Mucosa of gallbladder (tissue), 1 donor: ENCODE results near the gene EMC1. TPM values are rescaled to one million over a fixed set of nuclear protein-coding genes. Genes with fewer than 3 reads are reported as not detected.
"Not testable (repeated sequence)": the region's sequence is repeated elsewhere in the genome, so short reads cannot be mapped to it uniquely, and the experiment has no call there.

Source experiments
- DNase-seq: peaks from one replicate; pipeline ENCODE4 v3.0.0-alpha.2; 2020; ENCODE audit warnings: low spot score
- total RNA-seq: library from RNA; stranded (reverse); gene quantifications from one replicate; pipeline ENCODE4 v1.2.1, GENCODE V29; 2021
- donor health status: DM: no; HTN: no; CAD: no.

The EMC1 gene
- total RNA-seq, 1 donor from 2014 or later = 38.8 TPM

DNA sequence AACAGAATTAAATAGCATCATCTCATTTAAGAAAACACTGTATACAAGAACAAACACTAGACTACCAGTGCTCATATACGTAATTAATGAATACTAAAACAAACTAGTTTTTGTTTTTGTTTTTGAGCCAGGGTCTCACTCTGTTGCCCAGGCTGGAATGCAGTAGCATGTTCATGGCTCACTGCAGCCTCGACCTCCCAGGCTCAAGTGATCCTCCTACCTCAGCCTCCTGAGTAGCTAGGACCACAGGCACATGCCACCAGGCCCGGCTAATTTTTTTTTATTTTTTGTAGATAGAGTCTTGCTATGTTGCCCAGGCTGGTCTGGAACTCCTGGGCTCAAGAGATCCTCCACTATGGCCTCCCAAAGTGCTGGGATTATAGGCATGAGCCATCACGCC, 34.7 kb downstream of the EMC1 start:
- not testable (repeated sequence) for DNase-seq

DNA sequence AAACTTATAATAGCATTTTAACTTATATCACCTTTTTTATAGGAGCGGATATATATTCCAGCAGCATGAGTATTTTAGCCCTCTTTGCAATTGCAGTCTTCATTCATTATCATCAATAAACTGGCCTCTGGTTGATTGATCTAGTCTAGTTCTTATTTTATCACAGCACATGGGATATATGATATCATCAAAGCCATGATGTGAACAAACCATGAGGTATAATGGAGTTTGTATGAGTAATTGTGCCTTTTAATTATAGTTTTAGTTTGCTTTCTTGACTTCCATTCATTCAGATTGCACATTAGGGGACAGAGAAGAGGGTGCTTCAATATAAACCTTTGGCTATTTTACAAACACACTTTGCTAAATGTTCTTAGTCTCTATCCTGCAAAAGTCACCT, 37.7 kb downstream of the EMC1 start:
- DNase-seq = no peak

DNA sequence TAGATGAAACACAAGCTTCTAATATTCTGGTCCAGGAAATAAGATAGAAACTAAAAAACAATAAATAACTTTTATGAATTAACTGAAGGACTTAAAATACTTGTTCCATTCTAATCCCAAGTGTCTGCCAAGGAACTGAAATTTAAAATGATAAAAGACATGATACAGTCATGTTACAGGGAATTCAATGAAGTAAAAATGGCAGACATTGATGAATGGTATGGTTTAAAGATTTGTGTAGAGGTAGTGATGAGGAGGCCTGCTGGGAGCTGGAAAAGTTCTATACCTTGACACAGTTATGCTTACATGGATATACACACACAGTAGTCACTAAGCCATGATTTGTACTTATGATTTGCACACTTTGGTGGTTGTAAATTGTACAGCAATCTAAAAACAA, 39.2 kb downstream of the EMC1 start:
- no peak for DNase-seq

DNA sequence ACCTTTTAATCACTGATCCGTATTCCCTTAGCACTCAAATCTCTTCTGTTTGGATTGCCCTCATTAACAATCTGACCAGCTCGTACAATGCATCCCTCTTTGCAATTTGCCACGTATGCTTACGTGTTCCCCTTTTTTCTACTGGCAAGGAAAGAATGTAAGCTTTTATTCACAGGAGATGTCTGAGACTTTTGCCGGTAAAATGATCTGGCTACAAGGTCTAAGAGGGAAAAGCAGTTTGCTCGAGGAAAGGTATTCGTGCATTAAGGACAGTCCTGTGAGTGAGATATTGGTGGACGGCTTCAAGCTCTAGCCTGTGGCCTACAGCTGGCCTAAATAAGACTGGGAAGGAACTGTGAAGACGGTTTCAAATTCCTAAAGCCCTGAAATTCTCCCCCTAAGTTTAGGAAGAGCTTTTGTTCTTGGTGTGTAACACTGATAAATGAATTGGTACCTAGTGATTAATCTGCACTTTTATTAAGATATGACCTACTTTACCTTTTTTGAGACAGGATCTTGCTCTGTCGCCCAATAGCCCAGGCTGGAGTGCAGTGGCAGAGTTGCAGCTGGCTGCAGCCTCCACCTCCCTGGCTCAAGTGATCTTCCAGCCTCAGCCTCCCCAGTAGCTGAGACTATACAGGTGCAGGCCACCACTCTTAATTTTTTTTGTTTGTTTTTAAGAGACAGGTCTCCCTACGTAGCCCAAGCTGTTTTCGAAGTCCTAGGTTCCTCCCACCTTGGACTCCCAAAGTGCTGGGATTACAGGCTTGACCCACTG, 40.4 kb downstream of the EMC1 start:
- DNase-seq = no peak

DNA sequence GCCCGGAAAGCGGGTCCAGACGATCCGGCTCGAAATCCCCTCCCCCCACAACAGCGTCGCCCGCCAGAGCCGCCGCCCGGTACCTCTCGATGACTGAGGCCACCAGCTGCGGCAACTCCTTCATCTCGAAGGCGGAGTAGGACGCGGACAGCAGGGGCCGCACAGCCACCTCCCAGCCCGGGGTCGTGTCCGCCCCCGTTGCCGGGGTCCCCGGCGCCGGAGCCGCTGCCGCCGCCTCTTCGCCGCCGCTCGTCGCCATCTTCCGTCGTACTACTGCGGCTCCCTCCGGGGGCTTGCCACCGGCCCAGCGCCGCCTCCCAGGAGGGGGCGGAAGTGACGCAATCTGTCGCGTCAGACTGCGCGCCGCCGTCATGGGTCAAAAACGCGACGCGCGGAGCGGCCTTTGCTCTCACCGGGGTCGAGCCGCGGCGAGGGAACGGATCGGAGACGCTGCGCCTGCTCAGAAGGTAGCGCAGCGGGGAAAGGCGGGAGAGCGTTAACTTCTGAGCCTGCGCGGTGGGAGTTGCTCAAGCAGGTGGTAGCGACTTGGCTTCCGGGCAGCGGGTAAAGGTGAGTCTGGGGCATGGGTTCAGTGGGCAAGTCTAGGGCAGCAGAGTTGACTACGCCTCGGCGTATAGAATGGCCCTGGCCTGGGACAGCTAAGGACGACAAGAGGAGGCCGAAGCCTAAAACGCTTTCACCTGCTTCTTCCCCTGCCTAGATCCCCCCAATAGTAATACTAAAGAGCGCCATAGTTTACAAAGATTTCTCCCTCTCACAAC, 41.1 kb downstream of the EMC1 start, which contains the start of gene UBR4:
TSS of gene UBR4 (minus strand) at position 277 of the 782 bp plus-strand sequence. CDS start at position 259, 18 bp downstream.
- peak; percentile 95 for DNase-seq

DNA sequence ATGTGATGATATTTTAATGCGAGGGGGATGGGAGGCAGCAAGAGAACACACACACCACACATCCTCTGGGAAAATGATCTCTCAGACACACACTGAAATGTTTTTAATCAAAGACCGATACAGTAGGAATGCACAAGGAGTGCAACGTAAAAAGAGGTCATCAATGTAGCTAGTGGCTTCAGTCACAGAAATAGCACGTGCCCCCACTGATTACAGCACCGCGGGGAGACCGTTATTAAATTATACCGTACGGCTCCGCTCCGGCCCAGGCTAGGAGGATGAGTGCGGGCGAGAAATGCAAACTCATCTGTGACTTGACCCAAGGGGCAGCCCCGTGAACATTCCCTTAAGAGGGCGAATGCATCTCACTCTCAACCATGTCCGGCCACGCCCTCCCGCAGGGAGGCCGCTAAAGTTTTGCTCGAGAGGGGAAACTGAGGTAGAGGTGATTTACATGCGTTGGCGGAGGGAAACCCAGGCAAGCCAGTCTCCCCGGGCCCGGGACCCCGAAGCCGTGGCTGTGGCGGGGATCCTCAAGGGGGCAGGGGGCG, 41.8 kb downstream of the EMC1 start:
- DNase-seq = peak; percentile 21

DNA sequence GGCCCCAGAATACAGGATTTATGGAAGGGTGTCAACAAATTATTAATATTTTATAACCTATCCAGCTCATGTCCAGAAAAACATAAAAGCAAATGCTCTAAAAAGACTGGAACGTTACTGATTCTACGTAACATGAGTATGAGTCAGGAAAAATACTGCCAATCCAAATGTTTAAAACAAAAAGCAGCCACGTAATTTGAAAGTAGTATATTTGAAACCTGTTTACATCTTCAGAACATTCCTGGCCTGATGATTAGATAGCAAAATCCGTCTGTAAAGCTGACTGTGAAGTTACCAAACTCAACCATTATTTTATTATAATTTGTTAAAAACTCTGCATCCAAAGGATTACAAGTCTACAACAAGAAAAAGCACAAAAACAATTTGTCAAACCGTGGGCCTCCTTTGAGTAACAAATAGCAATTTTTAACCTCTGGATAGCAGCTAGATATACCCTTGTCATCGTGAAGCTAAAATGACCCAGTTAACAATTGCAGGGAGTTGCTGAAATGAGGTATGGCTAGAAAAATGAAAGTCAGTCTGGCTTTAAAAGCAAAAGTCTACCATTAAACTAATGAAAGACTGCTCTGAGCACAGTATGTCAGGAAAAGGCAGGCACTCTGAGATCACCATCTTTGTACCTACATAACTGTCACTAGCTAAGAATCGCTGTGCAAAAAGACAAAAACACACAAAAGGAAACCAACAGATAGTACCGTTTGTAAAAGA, 42.5 kb downstream of the EMC1 start:
- no peak for DNase-seq

DNA sequence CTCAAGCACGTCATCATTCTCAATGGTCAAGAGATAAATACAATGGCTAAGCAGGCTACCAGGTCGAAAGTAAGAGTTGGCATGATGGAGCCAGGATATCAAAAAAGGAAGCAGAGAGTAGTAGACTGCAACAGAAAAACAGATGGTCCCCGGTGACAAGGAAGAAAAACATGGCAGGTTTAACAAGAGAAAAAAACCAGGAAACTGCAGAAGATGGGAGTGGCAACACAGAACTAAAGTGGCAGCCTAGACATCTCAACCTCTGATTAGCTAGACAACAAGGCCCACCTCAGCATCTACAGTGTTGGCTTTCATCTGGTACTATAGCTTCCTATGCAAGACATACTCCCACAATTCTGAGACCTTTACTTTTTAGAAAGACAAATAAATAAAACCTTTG, 44.4 kb downstream of the EMC1 start:
- no peak for DNase-seq

DNA sequence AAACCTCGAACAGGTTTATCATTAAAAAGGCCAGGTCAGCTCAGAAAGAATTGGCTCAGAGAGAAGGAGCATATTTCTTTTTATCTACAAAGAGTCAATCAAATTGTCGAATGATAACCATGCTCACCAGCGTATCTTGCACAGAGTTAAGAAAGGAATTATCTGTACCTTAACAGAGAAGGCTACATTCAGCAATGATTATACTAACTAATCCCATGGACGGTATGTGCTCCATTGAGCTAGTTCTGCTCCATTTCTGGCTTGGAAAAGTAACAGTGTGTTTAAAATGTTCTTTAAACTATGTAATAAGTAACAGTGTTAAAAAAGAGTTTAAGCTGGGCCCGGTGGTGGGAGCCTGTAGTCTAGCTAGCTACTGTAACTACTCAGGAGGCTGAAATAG, 45.5 kb downstream of the EMC1 start:
- no peak for DNase-seq

DNA sequence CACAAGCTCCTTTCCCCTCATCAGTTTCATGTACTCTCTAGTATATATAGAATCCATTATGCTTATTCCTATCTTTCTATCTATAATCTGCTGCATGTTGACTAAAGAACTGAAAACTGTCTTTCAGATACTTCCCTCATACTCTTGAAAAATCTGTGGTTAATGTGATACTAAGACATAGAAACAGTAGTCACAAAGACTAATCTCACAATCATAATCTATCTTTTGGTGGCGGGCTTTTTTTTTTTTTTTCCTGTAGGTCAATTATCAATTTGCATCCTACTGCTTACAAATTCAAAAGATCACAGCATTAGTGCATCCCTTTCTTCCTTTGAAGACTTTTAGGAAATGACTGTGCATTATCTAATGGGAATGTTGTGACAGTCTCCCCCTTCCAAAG, 45.9 kb downstream of the EMC1 start:
- DNase-seq = no peak

DNA sequence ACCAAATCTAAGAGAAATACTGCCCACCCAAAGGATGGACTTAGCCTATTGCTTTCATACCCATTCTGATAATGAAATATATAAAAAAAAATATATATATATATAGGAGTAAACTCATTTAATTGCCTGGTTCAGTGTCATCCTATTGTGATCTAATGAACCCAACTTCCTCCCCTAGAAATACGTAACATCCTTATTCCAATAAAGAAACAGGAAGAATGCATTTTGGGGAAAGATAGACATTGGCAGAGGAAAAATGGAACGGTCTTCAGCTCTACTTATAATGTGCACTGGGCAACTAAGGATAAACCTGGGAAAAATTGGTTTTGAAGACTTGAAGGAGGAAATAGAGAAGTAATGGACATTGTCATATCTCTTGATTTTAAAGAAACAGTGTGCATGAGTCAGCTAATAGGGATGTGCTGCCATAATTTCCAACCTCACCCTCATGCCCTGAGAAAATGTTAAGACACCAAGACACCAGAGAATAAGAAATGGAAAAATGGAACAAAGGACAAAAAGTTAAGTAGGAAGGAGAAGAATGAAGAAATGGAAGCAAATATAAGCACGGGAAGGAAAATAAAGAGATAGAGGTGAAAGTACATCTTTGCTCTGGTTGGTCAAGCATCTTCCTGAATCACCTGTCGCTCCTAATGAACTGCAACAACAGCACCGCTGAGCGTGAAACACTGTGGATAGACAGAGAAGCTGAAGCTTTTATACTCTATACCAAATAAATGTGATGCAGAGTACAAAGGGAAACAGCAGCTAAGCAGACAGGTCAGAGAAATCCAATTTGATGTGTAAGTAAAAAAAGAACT, 46.7 kb downstream of the EMC1 start:
- DNase-seq = no peak

DNA sequence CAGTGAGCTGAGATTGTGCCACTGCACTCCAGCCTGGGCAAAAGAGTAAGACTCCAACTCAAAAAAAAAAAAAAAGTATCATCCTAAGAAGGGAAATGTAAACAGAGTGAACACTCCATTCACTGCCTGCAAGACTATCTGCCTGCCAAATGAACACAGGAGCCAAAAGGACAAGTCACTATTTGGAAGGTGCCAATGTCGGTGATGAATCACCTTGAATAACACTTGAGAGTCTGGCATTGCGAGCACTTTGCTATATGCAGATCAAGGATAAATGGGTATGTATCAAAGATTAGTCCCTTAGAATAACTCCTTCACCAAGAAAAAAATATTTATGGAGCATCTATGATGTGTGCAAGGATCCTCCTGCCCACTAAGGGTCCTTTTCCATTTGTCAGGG, 47.9 kb downstream of the EMC1 start:
- DNase-seq = peak; percentile 69

DNA sequence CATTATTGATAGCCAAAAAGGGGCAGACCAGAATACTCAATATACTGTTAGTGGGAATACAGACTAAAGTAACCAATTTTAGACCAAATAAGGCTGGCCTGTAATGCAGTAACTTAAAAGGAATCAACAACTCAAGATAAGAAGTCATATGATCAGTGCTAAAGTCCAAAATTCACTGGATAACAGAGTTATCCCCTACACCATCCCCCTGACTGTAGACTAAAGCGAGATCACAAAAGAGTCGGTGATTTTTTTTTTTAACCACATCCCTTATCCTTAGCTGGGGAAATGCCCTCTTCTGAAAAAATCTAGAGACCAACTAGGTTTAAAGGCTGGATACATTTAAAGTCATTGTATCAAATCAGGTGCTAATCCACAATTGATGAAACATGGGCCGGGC, 48.9 kb downstream of the EMC1 start:
- DNase-seq = no peak

DNA sequence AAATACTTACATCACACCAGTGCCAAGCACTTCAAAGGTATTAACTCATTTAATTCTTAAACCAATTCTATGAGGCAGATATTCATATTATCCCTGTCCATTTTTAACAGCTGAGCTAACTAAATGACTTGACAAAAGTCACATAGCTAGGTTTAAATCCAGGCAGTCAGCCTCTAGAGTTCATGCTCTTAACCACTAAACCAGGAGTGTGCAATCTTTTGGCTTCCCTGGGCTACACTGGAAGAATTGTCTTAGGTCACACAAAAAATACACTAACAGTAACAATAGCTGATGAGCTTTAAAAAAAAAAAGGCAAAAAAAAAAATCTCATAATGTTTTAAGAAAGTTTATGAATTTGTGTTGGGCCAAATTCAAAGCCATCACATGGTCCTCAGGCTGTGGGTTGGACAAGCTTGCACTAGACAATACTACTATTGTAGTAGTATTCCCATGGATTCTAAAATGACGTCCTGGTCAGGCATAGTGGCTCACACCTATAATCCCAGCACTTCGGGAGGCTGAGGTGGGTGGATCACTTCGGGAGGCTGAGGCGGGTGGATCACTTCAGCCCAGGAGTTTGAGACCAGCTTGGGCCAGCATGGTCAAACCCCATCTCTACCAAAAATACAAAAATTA, 51.2 kb downstream of the EMC1 start:
- no peak for DNase-seq

DNA sequence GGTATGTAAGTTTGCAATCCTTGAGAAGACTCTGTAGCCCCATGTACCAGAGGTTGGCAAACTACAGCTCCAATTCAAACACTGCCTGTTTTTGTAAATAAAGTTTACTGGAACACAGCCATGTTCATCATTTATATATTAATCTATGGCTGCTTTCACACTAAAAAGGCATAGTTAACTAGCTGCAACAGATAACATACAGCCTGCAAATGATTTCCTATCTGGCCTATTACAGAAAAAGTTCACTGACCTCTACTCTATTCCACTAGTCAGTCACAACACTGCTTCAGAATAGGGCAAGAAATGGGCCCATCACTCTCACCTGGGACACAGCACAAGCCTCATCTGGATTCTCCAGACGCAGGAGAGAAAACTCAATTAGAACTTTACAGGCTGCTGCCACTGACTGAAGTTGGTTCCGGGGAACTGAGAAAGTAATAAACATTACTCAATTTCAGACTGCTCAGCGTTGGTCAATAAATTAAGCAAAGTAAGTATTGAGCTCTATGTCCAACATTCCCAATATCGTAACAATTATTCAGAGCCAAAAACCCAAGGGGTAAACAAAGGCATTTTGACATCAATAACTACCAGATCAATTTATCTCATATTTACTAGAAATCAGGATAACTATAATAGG, 51.9 kb downstream of the EMC1 start:
- no peak for DNase-seq

DNA sequence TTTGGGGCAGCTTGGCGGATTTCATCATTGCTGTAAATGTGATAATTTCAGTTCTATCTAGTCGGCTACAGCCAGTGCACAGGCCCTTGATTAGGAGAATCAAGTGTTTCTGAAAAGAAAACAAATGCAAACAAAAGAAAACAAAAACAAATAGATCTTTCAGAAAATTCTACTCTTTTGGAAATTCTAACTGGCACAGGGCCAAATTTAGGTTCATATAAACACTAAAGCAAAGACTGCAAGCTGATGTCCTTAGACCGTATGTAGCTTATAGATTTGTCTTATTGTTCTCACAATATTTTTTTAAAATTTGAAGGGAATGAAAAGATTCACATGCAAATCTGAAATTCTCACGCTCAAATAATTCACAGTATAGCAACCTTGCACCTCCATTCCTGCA, 52.5 kb downstream of the EMC1 start:
- DNase-seq = no peak

DNA sequence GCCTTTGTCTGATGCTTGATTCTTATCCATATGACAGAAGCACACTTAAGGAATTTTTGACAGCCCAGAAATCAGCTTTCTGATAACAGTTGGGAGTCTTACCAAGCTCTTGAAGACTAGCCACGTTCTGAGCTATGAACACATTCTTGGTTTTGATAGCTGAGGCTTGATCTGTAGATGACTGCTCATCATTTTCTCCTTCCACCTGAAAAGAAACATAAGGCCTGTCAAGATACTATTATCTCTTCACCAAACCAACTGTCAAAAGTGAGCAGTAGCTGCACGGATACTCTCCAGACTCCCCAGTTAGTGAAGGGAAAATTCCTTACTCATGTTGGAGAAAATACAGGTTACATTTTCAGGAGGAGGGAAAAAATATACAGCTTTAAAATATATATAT, 53.5 kb downstream of the EMC1 start:
- DNase-seq = no peak

DNA sequence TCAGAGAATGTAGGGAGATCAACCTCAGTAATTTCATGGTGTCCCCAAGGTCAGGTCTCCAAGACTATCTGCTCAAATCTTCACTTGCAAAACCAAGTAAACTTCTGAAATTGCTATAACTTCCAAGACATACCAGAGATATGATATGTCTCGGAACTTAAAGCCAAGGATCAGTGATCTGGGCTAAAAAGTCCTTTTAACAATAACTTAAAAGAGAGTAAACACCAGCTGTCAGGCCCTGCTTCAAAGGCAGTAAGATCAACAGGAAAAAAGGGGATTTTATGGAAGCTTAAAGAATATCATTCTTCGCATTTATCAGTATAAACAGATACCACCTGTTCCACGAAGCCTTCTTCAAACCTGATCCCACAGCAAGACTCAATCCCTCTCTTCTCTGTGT, 55.0 kb downstream of the EMC1 start:
- DNase-seq = no peak

DNA sequence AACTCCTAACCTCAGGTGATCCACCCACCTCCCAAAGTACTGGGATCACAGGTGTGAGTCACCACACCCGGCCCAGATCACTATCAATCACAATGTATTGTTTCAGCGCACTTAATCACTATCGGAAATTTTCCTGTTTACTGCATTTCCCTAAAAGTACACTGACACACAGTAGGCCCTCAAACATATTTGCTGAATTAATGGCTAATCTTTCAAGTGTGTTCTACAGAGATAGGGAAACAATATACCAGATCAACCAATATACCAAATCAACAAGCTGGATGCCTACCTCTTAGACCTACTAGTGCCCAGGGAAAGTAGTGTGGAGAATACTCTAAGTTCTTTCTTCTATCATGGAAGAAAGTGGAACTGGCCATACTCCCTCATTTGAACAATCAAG, 58.3 kb downstream of the EMC1 start:
- no peak for DNase-seq

DNA sequence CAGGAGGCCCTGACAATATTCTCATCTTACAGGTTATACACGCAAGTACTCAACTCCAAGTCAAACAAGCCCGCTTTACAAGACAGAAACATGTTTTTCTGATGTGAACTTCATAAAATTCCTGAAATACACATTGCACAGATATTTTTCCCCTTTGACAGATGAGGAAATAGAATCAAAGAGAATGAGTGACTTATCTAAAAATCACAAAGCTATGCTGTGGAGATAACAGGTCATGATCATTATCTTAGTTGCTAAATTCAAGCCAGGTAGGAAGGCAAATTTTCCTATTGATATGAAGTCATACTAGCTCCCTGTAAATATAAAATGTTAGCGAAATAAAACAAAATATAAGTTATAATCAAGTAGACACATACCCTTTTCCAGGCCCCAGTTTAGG, 59.5 kb downstream of the EMC1 start:
- DNase-seq = no peak
